H1 (cell line): ENCODE results near the gene PTPRD. TPM values are rescaled to one million over a fixed set of nuclear protein-coding genes. Genes with fewer than 3 reads are reported as not detected.

Experiments
- CTCF ChIA-PET: fragments of 300-600 bp; sonication (Branson Sonifier 250); formaldehyde crosslinking; loops from one replicate; lab custom pipeline; 2021; ENCODE audit not compliant: partially characterized antibody; lab: Charles Lee
- POLR2A ChIA-PET: fragments of 300-600 bp; sonication (Branson Sonifier 250); formaldehyde crosslinking; loops from one replicate; lab custom pipeline; 2021; ENCODE audit warnings: inconsistent platforms; ENCODE audit not compliant: partially characterized antibody; lab: Charles Lee
- DNase-seq, 2 experiments: peaks; one replicate each; pipeline versions ENCODE4 v3.0.0 to v3.0.0-alpha.2; 2010 to 2022; ENCODE audit warnings: low spot score in 2 of 2, low read depth in 1 of 2, mixed read lengths in 1 of 2
- FAIRE-seq: peaks from 2 replicates; lab custom pipeline; 2011; peaks lifted over from hg19 to GRCh38; lab: Jason Lieb, UNC
- H2AFZ ChIP-seq: 2 replicates; pipeline ENCODE4 v1.8.1; 2012; ENCODE audit warnings: low read length, inconsistent platforms
- H2AK5ac ChIP-seq: 2 replicates; pipeline ENCODE4 v1.6.1; 2013; ENCODE audit warnings: low read depth, low read length
- H2BK120ac ChIP-seq: replicated peaks from 2 replicates; pipeline ENCODE3; 2013; ENCODE audit warnings: low read depth, low read length, inconsistent platforms
- H2BK12ac ChIP-seq: 2 replicates; pipeline ENCODE4 v1.6.1; 2013; ENCODE audit warnings: low read depth, low read length
- H2BK15ac ChIP-seq: 2 replicates; pipeline ENCODE4 v1.6.1; 2013; ENCODE audit warnings: low read length
- H2BK20ac ChIP-seq: 2 replicates; pipeline ENCODE4 v1.6.1; 2013; ENCODE audit warnings: low read length
- H2BK5ac ChIP-seq: 2 replicates; pipeline ENCODE4 v1.6.1; 2013; ENCODE audit warnings: low read depth, low read length
- H3K14ac ChIP-seq: 2 replicates; pipeline ENCODE4 v1.6.1; 2013; ENCODE audit warnings: inconsistent platforms; ENCODE audit not compliant: insufficient read length
- H3K18ac ChIP-seq: 2 replicates; pipeline ENCODE4 v1.6.1; 2013; ENCODE audit warnings: low read length; ENCODE audit errors: extremely low read depth
- H3K23ac ChIP-seq: 2 replicates; pipeline ENCODE4 v1.6.1; 2013; ENCODE audit warnings: inconsistent platforms; ENCODE audit not compliant: insufficient read length
- H3K23me2 ChIP-seq: 2 replicates; pipeline ENCODE4 v1.6.1; 2013; ENCODE audit warnings: low read depth, low read length
- H3K27ac ChIP-seq: 2 replicates; pipeline ENCODE4 v1.6.1; 2011; ENCODE audit warnings: low read depth, low read length, inconsistent platforms
- H3K27me3 ChIP-seq, 4 experiments: replicated peaks in 1 of 4; 1 replicate in 1 of 4; 2 replicates in 3 of 4; pipeline versions ENCODE4 v1.6.1 to v1.8.1; 2011 to 2013; ENCODE audit warnings: low read length in 3 of 4, mild to moderate bottlenecking in 3 of 4, inconsistent platforms in 2 of 4, mixed read lengths in 2 of 4, moderate library complexity in 1 of 4; ENCODE audit not compliant: control insufficient read depth in 3 of 4, insufficient read depth in 3 of 4; ENCODE audit errors: extremely low read depth in 1 of 4
- H3K36me3 ChIP-seq, 4 experiments: 2 replicates each; pipeline versions ENCODE4 v1.6.1 to v1.8.1; 2011 to 2013; ENCODE audit warnings: mild to moderate bottlenecking in 4 of 4, low read length in 3 of 4, moderate library complexity in 2 of 4, control low read depth in 1 of 4, inconsistent platforms in 1 of 4; ENCODE audit not compliant: insufficient read depth in 4 of 4, control insufficient read depth in 2 of 4
- H3K4ac ChIP-seq: replicated peaks from 2 replicates; pipeline ENCODE3; 2013; ENCODE audit warnings: low read length, low read depth, mixed read lengths, inconsistent platforms; ENCODE audit not compliant: insufficient read length
- H3K4me1 ChIP-seq, 4 experiments: replicated peaks in 1 of 4; 1 replicate in 1 of 4; 2 replicates in 3 of 4; pipeline versions ENCODE4 v1.6.1 to v1.8.1; 2011 to 2013; ENCODE audit warnings: low read length in 3 of 4, inconsistent platforms in 2 of 4, mixed read lengths in 1 of 4; ENCODE audit not compliant: insufficient read depth in 4 of 4, control insufficient read depth in 3 of 4
- H3K4me2 ChIP-seq, 2 experiments: 2 replicates each; pipeline versions ENCODE4 v1.6.1 to v1.8.1; 2011 to 2013; ENCODE audit warnings: low read depth in 2 of 2, low read length in 2 of 2, control low read depth in 1 of 2, inconsistent platforms in 1 of 2, mild to moderate bottlenecking in 1 of 2; ENCODE audit not compliant: insufficient read depth in 1 of 2
- H3K4me3 ChIP-seq, 4 experiments: fragments of 200-600, 300-600 bp in 1 of 4; sonication (generic), shearing (Covaris generic), sonication (Bioruptor Twin) in 1 of 4; 2 replicates each; pipeline versions ENCODE4 v1.5.1 to v1.8.1; 2011 to 2016; ENCODE audit warnings: low read length in 4 of 4, low read depth in 3 of 4, control low read depth in 2 of 4, inconsistent platforms in 2 of 4, mild to moderate bottlenecking in 2 of 4, mixed read lengths in 1 of 4, moderate library complexity in 1 of 4; ENCODE audit not compliant: insufficient read depth in 2 of 4; ENCODE audit errors: extremely low read depth in 1 of 4
- H3K56ac ChIP-seq: replicated peaks from 2 replicates; pipeline ENCODE3; 2013; ENCODE audit warnings: low read depth, mild to moderate bottlenecking, mixed read lengths, low read length, inconsistent platforms; ENCODE audit not compliant: insufficient read length
- H3K79me1 ChIP-seq: 2 replicates; pipeline ENCODE4 v1.6.1; 2013; ENCODE audit warnings: low read depth, low read length, control low read depth
- H3K79me2 ChIP-seq, 2 experiments: 2 replicates each; pipeline versions ENCODE4 v1.6.1 to v1.8.1; 2012 to 2013; ENCODE audit warnings: low read length in 2 of 2, mild to moderate bottlenecking in 2 of 2, inconsistent platforms in 1 of 2; ENCODE audit not compliant: insufficient read depth in 2 of 2, control insufficient read depth in 1 of 2
- H3K9ac ChIP-seq, 4 experiments: replicated peaks in 1 of 4; 1 replicate in 1 of 4; 2 replicates in 3 of 4; pipeline versions ENCODE4 v1.6.1 to v1.8.1; 2011 to 2013; ENCODE audit warnings: low read depth in 3 of 4, low read length in 3 of 4, control low read depth in 2 of 4, mild to moderate bottlenecking in 2 of 4, moderate library complexity in 2 of 4, inconsistent platforms in 1 of 4; ENCODE audit errors: extremely low read depth in 1 of 4
- H3K9me3 ChIP-seq, 2 experiments: 2 replicates each; pipeline versions ENCODE4 v1.6.1 to v1.8.1; 2012 to 2013; ENCODE audit warnings: mild to moderate bottlenecking in 2 of 2, moderate library complexity in 2 of 2, control low read depth in 1 of 2, inconsistent platforms in 1 of 2, low read depth in 1 of 2, low read length in 1 of 2, mixed read lengths in 1 of 2; ENCODE audit not compliant: insufficient read depth in 2 of 2
- H4K20me1 ChIP-seq, 2 experiments: replicated peaks in 1 of 2; 2 replicates each; pipeline versions ENCODE3 to v1.8.1; 2011 to 2013; ENCODE audit warnings: inconsistent platforms in 2 of 2, low read length in 2 of 2, mild to moderate bottlenecking in 1 of 2; ENCODE audit not compliant: insufficient read depth in 2 of 2, control insufficient read depth in 1 of 2
- H4K5ac ChIP-seq: 2 replicates; pipeline ENCODE4 v1.6.1; 2013; ENCODE audit warnings: low read length, low read depth, mixed read lengths, inconsistent platforms; ENCODE audit not compliant: insufficient read length
- H4K8ac ChIP-seq: 2 replicates; pipeline ENCODE4 v1.8.0; 2013; ENCODE audit warnings: mild to moderate bottlenecking, moderate library complexity, low read length, inconsistent platforms; ENCODE audit not compliant: insufficient read depth; ENCODE audit errors: extremely low read depth
- H4K91ac ChIP-seq: replicated peaks from 2 replicates; pipeline ENCODE3; 2013; ENCODE audit warnings: low read length, mixed read lengths, inconsistent platforms; ENCODE audit not compliant: insufficient read length
- CBX5 ChIP-seq: fragments of 300-800, 300-1000 bp; sonication (generic); IDR thresholded peaks from 2 replicates; pipeline ENCODE4 v1.7.1; 2016; ENCODE audit warnings: antibody characterized with exemption, low read length, low read depth
- CBX8 ChIP-seq: fragments of 300-800, 300-1000 bp; sonication (generic); IDR thresholded peaks from 2 replicates; pipeline ENCODE4 v1.7.1; 2016; ENCODE audit warnings: low read depth, low read length, borderline replicate concordance
- CTBP2 ChIP-seq: IDR thresholded peaks from 2 replicates; pipeline ENCODE4 v1.7.0; 2011; ENCODE audit warnings: borderline replicate concordance, mild to moderate bottlenecking, moderate library complexity, mixed read lengths, low read length; ENCODE audit not compliant: insufficient read depth, insufficient read length
- RBBP5 ChIP-seq: IDR thresholded peaks from 2 replicates; pipeline ENCODE4 v1.7.1; 2012; ENCODE audit warnings: low read depth, mild to moderate bottlenecking, inconsistent platforms, low read length, moderate library complexity, borderline replicate concordance
- RFX5 ChIP-seq: IDR thresholded peaks from 2 replicates; pipeline ENCODE4 v1.6.1; 2011; ENCODE audit warnings: low read depth, low read length, improper control_type of control experiment, borderline replicate concordance
- RNF2 ChIP-seq: fragments of 200-900, 300-1000 bp; sonication (generic); IDR thresholded peaks from 2 replicates; pipeline ENCODE4 v1.7.1; 2016; ENCODE audit warnings: borderline replicate concordance, low read depth, mild to moderate bottlenecking, antibody characterized with exemption, low read length; ENCODE audit not compliant: poor library complexity, severe bottlenecking; ENCODE audit errors: missing control alignments
- SP2 ChIP-seq: IDR thresholded peaks from 2 replicates; pipeline ENCODE4 v1.6.1; 2012; ENCODE audit warnings: mild to moderate bottlenecking, low read length, inconsistent platforms
- TBP ChIP-seq: IDR thresholded peaks from 2 replicates; pipeline ENCODE4 v1.6.1; 2011; ENCODE audit warnings: low read depth, low read length, improper control_type of control experiment
- TEAD4 ChIP-seq: IDR thresholded peaks from 2 replicates; pipeline ENCODE4 v1.6.1; 2012; ENCODE audit warnings: low read depth, low read length, inconsistent platforms, mixed read lengths
- YY1 ChIP-seq: IDR thresholded peaks from 2 replicates; pipeline ENCODE4 v1.6.1; 2011; ENCODE audit warnings: low read depth, mild to moderate bottlenecking, low read length
- WGBS, 2 experiments: shearing (Covaris generic) in 1 of 2; methylation state at CpG; one replicate each; pipeline versions ENCODE4 v1.1.6 to v1.1.7; 2013 to 2015; ENCODE audit warnings: low lambda C conversion rate in 2 of 2, mixed read lengths in 2 of 2, inconsistent platforms in 1 of 2, low coverage in 1 of 2, missing lambda C conversion rate in 1 of 2; ENCODE audit not compliant: insufficient replicate concordance in 2 of 2, insufficient coverage in 1 of 2, insufficient read length in 1 of 2; ENCODE audit errors: extremely low coverage in 1 of 2, missing lambda C conversion rate in 1 of 2; 5-methylcytosine and 5-hydroxymethylcytosine counted together
- polyA plus RNA-seq, 7 experiments: library from polyadenylated mRNA; depleted of rRNA in 3 of 7; stranded (reverse) in 5 of 7; unstranded in 2 of 7; fragments of >200 nt in 5 of 7; fragments of 200-250 nt in 2 of 7; gene quantifications; 1 replicate in 5 of 7; 2 replicates in 1 of 7; 4 replicates in 1 of 7; pipeline versions ENCODE4 v1.2.1 to v1.2.3, GENCODE V29; 2011 to 2013; ENCODE audit warnings: missing spikeins in 2 of 7, mixed read lengths in 2 of 7
- total RNA-seq: library from RNA; stranded (reverse); fragmentation: NEBNext Ultra II Directional; extraction: Animal tissue kit (Norgen Biotek cat#: 25700); gene quantifications from 2 replicates; pipeline ENCODE4 v1.2.1, GENCODE V29; 2021

Gene PTPRD
- total and polyA plus RNA-seq, 2 of the 8 experiments (the other 6 are each of a cell fraction or from before 2014, with no cell fraction given), result 17.2 to 77.0 TPM

- no peak for TF ChIP-seq TBP
- no peak for TF ChIP-seq CBX5
- no peak for TF ChIP-seq CTBP2
- TF ChIP-seq RNF2, result no peak
- TF ChIP-seq SP2, result no peak
- no peak for TF ChIP-seq TEAD4
- TF ChIP-seq RBBP5, result no peak
- no peak for TF ChIP-seq CBX8
- no peak for TF ChIP-seq RFX5
- TF ChIP-seq YY1, result no peak
- H4K5ac ChIP-seq, result no peak overlapping the region
- no peaks in the 10 kb centered on the region for H3K79me2 ChIP-seq
- DNase-seq (no peak), FAIRE-seq (no peak)
- no peak overlapping the region for H2BK15ac ChIP-seq
- H3K14ac ChIP-seq, result no peak overlapping the region
- no peaks in the 10 kb centered on the region for H3K23me2 ChIP-seq
- no peak overlapping the region for H2BK120ac ChIP-seq
- H3K18ac ChIP-seq, result no peak overlapping the region
- H4K91ac ChIP-seq, result no peak overlapping the region
- H3K4me3 ChIP-seq, result peak overlapping the region in 1 of 4 experiments; percentile 47; a peak in 3 of 8 replicates
- 0 out of 2 replicates have a peak overlapping the region, but pooled peaks have one; percentile 45 for H2AFZ ChIP-seq
- no peak overlapping the region for H2BK12ac ChIP-seq
- H3K4me2 ChIP-seq, result peak overlapping the region in 1 of 2 experiments; percentile 33; a peak in 1 of 4 replicates
- H4K8ac ChIP-seq, result no peak overlapping the region
- H3K56ac ChIP-seq, result no peak overlapping the region
- H2BK20ac ChIP-seq, result no peak overlapping the region
- no peaks in the 10 kb centered on the region for H3K36me3 ChIP-seq
- no peak overlapping the region for H2AK5ac ChIP-seq
- H3K9ac ChIP-seq, result no peak overlapping the region
- CTCF ChIA-PET, result no interaction called here
- no peaks in the 10 kb centered on the region for H3K4me1 ChIP-seq
- no peaks in the 10 kb centered on the region for H3K9me3 ChIP-seq
- no peak overlapping the region for H2BK5ac ChIP-seq
- H3K27ac ChIP-seq, result no peak overlapping the region
- H3K23ac ChIP-seq, result no peak overlapping the region
- H4K20me1 ChIP-seq, result no peaks in the 10 kb centered on the region
- H3K4ac ChIP-seq, result no peak overlapping the region
- POLR2A ChIA-PET, result no interaction called here
- no peaks in the 10 kb centered on the region for H3K27me3 ChIP-seq
- WGBS, 2 experiments, result 88% methylated on average over 3 of the region's 3 CpGs; no CpG with 5 or more reads in 1 of the 2 experiments
- no peaks in the 10 kb centered on the region for H3K79me1 ChIP-seq
These were observed 404.1 kb downstream of the PTPRD start for GRCh38 chr9:10208691-10209069.
